ENCODE measurements around the gene DUSP3.

DNA sequence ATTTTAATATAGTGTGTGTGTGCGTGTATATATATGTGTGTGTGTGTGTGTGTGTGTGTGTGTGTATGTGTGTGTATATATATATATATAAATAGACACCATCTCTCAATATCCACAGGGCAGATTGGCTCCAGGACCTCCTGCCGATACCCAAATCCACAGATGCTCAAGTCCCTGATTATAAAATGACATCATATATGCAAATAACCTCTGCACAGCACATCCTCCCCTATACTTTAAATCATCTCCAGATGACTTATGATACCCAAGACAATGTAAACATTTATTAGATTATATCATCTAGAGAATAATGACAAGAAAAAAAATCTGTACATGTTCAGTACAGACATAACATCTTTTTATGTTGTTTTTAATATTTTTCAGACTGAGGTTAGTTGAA, 7.8 kb downstream of the DUSP3 start:
- TF ChIP-seq, protein P1, sequence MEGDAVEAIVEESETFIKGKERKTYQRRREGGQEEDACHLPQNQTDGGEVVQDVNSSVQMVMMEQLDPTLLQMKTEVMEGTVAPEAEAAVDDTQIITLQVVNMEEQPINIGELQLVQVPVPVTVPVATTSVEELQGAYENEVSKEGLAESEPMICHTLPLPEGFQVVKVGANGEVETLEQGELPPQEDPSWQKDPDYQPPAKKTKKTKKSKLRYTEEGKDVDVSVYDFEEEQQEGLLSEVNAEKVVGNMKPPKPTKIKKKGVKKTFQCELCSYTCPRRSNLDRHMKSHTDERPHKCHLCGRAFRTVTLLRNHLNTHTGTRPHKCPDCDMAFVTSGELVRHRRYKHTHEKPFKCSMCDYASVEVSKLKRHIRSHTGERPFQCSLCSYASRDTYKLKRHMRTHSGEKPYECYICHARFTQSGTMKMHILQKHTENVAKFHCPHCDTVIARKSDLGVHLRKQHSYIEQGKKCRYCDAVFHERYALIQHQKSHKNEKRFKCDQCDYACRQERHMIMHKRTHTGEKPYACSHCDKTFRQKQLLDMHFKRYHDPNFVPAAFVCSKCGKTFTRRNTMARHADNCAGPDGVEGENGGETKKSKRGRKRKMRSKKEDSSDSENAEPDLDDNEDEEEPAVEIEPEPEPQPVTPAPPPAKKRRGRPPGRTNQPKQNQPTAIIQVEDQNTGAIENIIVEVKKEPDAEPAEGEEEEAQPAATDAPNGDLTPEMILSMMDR (IDR thresholded peaks at IDR 0.05), result no peak
- TF ChIP-seq POLR2A (IDR thresholded peaks at IDR 0.05), result no peak

All from right lobe of liver (tissue), 4 donors.